ENCODE data around the gene NEURL1B. TPM values are rescaled to one million over a fixed set of nuclear protein-coding genes. Genes with fewer than 3 reads are reported as not detected.

NEURL1B gene
- total RNA-seq, 6 experiments from 2014 or later, result 4.9 to 9.8 (median 6.4) TPM

GRCh38 chr5:172733974-172734346 is 92.9 kb downstream of the NEURL1B start:
- intact Hi-C loops (cut with DNase I), result no loop called here
- TF ChIP-seq POLR2A (IDR thresholded peaks at IDR 0.05), result no peak
- TF ChIP-seq CTCF (IDR thresholded peaks at IDR 0.05), result no peak
- ATAC-seq (no peak), DNase-seq (no peak)
- Histone ChIP-seq H3K36me3 (no peaks in the 10 kb centered on the region), H3K9me3 (no peaks in the 10 kb centered on the region), H3K4me1 (peaks cover 0 to 4% (median 0%) of the 10 kb centered on the region in 4 donors), H3K27me3 (no peaks in the 10 kb centered on the region), H3K27ac (peak overlapping the region in 2 of 3 donors; percentile 50 to 62), H3K4me3 (no peak overlapping the region)
- WGBS (ENCODE audit: insufficient coverage, low coverage, low lambda C conversion rate, missing lambda C conversion rate), result 50% methylated on average over 4 of the region's 4 CpGs

GRCh38 chr5:172735141-172735831 is 94.2 kb downstream of the NEURL1B start:
- Histone ChIP-seq H3K27ac (no peak overlapping the region), H3K4me3 (no peak overlapping the region), H3K36me3 (no peaks in the 10 kb centered on the region), H3K4me1 (peaks cover 0 to 4% (median 0%) of the 10 kb centered on the region in 4 donors), H3K27me3 (no peaks in the 10 kb centered on the region), H3K9me3 (no peaks in the 10 kb centered on the region)
- TF ChIP-seq CTCF (IDR thresholded peaks at IDR 0.05) (no peak), POLR2A (IDR thresholded peaks at IDR 0.05) (no peak)
- DNase-seq (no peak), ATAC-seq (no peak)
- 100% methylated on average over 3 of the region's 12 CpGs for WGBS (ENCODE audit: insufficient coverage, low coverage, low lambda C conversion rate, missing lambda C conversion rate)
- intact Hi-C loops (cut with DNase I), result no loop called here

GRCh38 chr5:172736508-172737135 is 95.6 kb downstream of the NEURL1B start:
- no peak for ATAC-seq
- Histone ChIP-seq H3K4me1 (no peaks in the 10 kb centered on the region), H3K4me3 (no peak overlapping the region), H3K27me3 (no peaks in the 10 kb centered on the region), H3K9me3 (no peaks in the 10 kb centered on the region), H3K27ac (no peak overlapping the region), H3K36me3 (no peaks in the 10 kb centered on the region)
- intact Hi-C loops (cut with DNase I), result no loop called here
- TF ChIP-seq POLR2A (IDR thresholded peaks at IDR 0.05) (no peak), CTCF (IDR thresholded peaks at IDR 0.05) (no peak)
- whole genome bisulfite sequencing (ENCODE audit: insufficient coverage, low coverage, low lambda C conversion rate, missing lambda C conversion rate), result 83% methylated on average over 4 of the region's 11 CpGs
- DNase-seq, result no peak

GRCh38 chr5:172739375-172739774 is 98.3 kb downstream of the NEURL1B start:
- Histone ChIP-seq H3K27ac (no peak overlapping the region), H3K27me3 (no peaks in the 10 kb centered on the region), H3K4me3 (no peak overlapping the region), H3K4me1 (no peaks in the 10 kb centered on the region), H3K36me3 (no peaks in the 10 kb centered on the region), H3K9me3 (no peaks in the 10 kb centered on the region)
- TF ChIP-seq CTCF (IDR thresholded peaks at IDR 0.05), result no peak
- TF ChIP-seq POLR2A (IDR thresholded peaks at IDR 0.05), result no peak
- 85% methylated on average over 4 of the region's 6 CpGs for WGBS (ENCODE audit: insufficient coverage, low coverage, low lambda C conversion rate, missing lambda C conversion rate)
- DNase-seq (no peak), ATAC-seq (no peak)
- intact Hi-C loops (cut with DNase I), result no loop called here

Measured in right lobe of liver (tissue), 6 donors.